Dermis blood vessel endothelial cell (primary cell): Measurements from ENCODE around the gene LGI4. TPM values are rescaled to one million over a fixed set of nuclear protein-coding genes. Genes with fewer than 3 reads are reported as not detected.

Experiments used
- DNase-seq: peaks from one replicate; pipeline ENCODE4 v3.0.0; 2010
- total RNA-seq: library from RNA; depleted of rRNA; stranded (reverse); fragments of >200 nt; gene quantifications from 2 replicates; pipeline ENCODE4 v1.2.3, GENCODE V29; 2014

LGI4 gene
- 0.34 TPM in 1 of 2 replicates, not detected in the other for total RNA-seq

DNA sequence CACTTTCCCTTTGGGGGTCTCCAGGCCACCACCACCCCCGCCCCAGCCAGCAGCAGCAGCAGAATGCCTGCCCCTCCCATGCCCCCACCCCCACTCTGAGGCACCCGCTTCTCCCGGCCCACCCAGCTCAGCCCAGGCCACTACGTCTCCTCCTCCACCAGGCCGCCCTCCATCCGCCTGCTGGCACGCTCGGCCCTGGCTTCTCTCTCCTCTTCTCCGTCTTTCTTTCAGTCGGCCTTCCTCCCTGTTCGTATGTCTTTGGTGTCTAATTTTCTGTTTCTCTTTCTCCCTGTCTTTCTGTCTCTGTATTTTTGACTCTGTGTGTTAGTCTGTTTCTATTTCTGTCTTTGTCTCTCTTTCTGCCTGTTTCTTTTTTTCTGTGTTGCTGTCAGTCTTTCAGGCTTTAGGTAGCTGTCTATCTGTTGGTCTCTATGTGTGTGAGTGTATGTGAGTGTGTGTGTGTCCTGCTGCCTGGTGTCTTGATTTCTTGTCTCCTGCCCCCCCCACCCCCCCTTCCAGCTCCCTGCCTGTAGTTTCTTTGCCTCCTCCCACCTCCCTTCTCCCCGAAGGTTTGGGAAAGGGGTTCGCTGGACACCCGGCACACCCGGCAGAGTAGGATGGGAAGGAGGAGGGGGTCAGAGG is at the start of gene LGI4:
Gene LGI4, minus strand, starts transcription at position 459 of the 642 bp plus-strand sequence. Its CDS starts 379 bp downstream, at position 80.
- DNase-seq, result no peak

GRCh38 chr19:35184267-35184666 is 49.4 kb upstream of the LGI4 start:
- DNase-seq, result no peak

- DNase-seq, result no peak
These were observed 46.5 kb upstream of the LGI4 start for GRCh38 chr19:35181387-35181786.

- no peak for DNase-seq
These were observed 45.0 kb upstream of the LGI4 start for GRCh38 chr19:35179830-35180229.

- DNase-seq, result no peak
These were observed 43.8 kb upstream of the LGI4 start for GRCh38 chr19:35178701-35179100.

- DNase-seq, result no peak
These were observed 42.8 kb upstream of the LGI4 start for GRCh38 chr19:35177377-35178274.

GRCh38 chr19:35176181-35176570 is 41.3 kb upstream of the LGI4 start:
- DNase-seq, result no peak

DNA sequence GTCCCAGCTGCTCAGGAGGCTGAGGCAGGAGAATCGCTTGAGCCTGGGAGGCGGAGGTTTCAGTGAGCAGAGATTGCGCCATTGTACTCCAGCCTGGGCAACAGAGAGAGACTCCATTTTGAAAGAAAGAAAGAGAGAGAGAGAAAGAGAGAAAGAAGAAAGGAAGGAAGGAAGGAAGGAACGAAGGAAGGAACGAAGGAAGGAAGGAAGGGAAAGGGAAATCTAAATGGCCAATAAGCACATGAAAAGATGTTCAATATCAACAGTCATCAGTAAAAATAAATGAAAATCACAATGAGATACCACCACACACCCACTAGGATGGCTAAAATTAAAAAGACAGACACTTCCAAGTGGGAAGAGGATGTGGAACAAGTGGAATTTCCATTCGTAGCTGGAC is 39.4 kb upstream of the LGI4 start:
- DNase-seq, result no peak

GRCh38 chr19:35171730-35172129 is 36.9 kb upstream of the LGI4 start:
- DNase-seq, result peak; percentile 9

DNA sequence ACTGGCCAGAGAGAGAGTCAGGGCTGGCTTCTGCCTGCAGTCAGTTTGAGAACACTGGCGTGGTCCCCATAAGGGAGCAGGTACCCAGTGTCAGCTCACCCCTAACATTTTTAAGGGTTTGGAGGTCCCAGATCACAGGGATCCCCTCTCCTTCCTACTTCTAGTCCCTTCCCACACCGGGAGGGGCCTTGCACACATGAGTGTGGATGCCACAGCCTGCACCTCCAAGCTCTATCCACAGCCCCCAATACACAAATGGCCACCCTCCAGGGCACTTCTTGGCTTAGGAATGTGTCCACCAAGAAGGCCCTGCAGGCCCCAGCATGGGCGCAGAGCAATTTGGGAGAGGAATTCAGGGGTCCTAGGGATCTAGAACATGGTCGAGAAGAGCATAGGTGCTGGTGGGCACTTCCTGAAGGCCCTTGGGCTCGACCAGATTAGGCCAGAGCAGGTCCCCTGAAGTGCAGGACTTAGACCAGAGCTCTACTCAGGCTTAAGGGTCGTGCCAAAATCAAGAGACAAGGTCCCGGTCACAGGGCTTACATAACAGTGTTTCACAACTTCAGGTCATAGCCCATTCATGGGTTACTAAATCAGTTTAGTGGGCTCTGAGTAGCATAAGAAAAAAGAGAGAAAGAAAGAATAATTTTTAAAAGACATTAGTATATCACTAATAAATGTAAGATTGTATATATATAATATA is 35.7 kb upstream of the LGI4 start:
- no peak for DNase-seq

DNA sequence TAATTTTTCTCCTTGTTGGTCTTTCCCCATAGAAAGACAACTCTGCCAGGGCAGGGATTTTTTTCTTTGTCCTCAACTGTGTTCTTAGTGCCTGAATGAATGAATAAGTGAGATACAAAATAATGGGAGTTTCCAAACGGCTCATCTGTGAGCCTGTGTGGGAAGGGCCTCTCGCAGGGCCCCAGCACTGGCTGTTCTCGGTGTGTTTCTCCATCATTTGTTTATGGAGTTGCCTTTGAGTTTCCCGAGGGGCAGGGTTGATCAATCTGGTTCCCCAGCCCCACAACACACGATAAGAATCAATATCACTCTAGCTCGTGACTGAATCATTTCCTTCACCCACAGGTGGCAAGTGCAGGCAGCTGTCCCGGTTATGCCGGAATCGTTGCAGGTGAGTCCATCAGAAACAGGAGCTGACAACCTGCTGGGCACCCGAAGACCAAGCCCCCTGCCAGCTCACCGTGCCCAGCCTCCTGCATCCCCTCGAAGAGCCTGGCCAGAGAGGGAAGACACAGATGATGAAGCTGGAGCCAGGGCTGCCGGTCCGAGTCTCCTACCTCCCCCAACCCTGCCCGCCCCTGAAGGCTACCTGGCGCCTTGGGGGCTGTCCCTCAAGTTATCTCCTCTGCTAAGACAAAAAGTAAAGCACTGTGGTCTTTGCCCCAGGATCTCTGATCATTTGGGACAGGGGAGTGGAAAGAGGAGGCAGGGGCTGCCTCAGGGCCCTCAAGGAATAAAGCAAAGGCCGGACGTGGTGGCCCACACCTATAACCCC is 34.5 kb upstream of the LGI4 start:
- no peak for DNase-seq

GRCh38 chr19:35168196-35168595 is 33.3 kb upstream of the LGI4 start:
- no peak for DNase-seq

- no peak for DNase-seq
These were observed 32.6 kb upstream of the LGI4 start for GRCh38 chr19:35167251-35168119.

DNA sequence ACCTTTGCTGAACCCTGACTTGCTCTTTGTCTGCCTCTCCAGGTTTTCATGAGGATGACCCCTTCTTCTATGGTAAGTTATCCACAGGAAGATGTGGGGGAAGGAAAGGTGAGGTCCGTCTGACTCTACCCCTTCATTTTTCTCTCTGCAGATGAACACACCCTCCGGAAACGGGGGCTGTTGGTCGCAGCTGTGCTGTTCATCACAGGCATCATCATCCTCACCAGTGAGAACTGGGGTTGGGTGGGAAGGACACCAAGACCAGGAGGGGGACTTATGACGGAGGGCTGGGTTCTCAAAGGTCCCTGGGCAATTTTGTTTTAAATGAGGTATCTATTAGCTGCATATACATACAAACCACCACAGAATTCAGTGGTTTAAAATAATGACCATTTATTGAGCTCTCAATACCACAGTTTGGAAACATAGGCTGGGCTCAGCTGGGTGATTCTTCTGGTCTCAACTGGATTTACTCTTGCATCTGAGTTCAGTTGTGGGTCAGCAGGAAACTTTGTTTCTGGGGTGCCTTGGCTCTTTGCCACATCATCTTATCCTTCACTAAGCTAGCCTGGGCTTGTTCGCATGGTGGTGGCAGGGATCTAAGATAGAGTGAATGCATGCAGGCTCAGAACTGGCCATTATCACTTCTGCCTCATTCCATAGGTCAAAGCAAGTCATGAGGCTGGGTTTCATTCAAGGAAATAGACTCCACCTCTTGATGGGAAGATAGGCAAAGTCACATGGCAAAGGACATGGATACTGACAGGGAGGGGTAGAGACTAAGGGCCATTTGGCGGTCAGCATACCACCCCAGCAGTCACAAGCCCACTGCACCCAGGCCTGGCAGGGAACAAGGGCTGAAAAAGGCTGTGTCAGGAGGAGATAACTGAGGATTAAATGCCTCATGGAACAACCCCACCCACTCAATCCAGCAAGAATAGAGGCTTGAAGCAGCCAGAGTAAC is 31.5 kb upstream of the LGI4 start:
- no peak for DNase-seq

DNA sequence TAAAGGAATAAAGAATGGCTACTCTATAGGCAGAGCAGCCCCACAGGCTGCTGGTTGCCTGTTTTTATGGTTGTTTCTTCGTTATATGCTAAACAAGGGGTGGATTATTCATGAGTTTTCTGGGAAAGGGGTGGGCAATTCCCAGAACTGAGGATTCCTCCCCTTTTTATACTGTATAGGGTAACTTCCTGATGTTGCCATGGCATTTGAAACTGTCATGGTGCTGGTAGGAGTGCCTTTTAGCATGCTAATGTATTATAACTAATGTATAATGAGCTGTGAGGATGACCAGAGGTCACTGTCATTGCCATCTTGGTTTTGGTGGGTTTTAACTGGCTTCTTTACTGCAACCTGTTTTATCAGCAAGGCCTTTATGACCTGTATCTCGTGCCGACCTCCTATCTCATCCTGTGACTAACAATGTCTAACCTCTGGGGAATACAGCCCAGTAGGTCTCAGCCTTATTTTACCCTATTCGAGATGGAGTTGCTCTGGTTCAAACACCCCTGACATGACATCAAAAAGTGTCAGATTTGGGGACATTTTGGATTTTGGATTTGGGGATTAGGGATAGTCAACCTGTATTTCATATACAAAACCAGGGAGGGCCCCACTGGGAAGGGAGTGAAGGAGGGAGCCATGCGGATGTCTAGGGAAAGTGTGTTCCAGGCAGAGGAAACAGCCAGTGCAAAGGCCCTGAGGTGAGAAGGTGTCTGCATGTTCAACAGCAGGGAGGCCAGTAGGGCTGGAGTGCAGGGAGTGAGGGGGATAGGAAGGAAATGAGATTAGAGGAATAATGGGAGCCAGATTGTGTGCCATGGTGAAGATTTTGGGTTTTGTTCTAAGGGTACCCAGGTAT is 30.6 kb upstream of the LGI4 start:
- DNase-seq, result no peak

- DNase-seq, result no peak
These were observed 29.6 kb upstream of the LGI4 start for GRCh38 chr19:35164418-35164817.

- DNase-seq, result no peak
These were observed 27.8 kb upstream of the LGI4 start for GRCh38 chr19:35162471-35163326.

DNA sequence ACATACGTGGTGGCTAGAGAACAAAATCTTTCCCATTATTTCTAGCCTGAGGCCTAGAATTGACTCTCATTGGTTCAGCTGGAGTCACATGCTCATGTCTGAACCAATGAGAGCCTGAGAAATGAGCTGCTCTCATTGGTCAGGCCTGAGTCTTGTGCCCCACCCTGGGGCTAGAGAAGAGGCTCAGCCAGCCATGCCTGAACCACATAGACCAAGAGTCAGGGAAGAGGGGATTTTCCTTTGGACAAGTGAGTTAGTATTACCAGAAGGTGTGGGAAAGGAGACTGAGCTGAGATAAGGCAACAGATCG is 26.5 kb upstream of the LGI4 start:
- DNase-seq, result no peak
